Measurements from ENCODE around the gene NINJ2.

NINJ2 gene

DNA sequence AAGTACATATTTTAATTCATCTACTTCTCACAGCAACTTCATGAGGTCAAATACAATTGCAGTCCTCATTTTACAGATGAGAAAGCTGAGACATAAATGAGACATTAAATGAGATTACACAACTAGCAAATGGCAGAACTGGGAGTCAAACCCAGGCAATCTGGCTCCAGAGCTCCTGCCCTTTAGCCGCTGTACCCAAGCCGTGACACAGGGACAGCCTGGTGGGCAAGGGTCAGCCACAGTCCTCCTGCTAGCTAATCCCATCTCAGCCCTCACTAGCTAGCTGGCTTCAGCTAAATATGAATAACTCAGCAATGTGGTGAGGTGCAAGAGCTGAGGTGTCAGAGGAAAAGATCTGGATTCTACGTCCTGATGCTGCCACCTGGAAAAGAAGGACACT is 54.8 kb downstream of the NINJ2 start:
- H3K27me3 ChIP-seq = no peaks in the 10 kb centered on the region
- no peaks in the 10 kb centered on the region for H4K20me1 ChIP-seq
- H3K4me1 ChIP-seq = peaks cover 48 to 98% (median 88%) of the 10 kb centered on the region in 10 experiments
- peak overlapping the region; percentile 79 to 95 (median 92); a peak in 21 of 22 replicates for H3K27ac ChIP-seq
- no peak overlapping the region for H3K4me3 ChIP-seq
- peak overlapping the region in 10 of 11 experiments; percentile 50 to 92 (median 82); a peak in 17 of 22 replicates for H3K4me2 ChIP-seq
- H3K9ac ChIP-seq = peak overlapping the region in 4 of 11 experiments; percentile 4 to 82 (median 66); a peak in 6 of 22 replicates
- TF ChIP-seq Cebpa-rat (IDR thresholded peaks at IDR 0.05) = no peak
- H3K36me3 ChIP-seq = no peaks in the 10 kb centered on the region
- H3K9me3 ChIP-seq (replicated peaks in 1 of 11) = peaks cover 0 to 5% (median 0%) of the 10 kb centered on the region in 11 experiments; a peak in 1 of 22 replicates

DNA sequence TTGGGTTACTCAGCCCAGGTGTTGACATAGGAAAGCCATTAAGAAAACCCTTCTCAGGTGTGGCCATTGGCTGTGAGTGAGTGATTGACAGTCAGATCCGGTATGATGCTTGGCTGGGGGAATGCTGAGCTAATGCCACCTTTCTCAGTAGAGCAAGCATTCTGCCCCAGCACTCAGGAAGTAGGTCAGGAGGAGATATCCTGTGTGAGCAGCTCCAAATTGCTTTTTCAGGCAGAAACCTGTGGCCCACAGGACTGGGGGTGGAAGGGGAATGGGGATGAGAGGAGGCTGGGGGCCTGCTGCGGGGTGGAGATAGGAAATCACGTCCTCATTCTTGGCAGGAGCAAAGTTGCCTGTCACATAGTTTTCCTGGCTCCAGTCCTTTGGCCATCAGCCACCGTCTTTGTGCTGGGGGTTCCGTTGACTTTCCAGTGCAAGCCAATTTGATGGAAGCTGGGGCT is 55.7 kb downstream of the NINJ2 start:
- Histone ChIP-seq H4K20me1 (no peaks in the 10 kb centered on the region), H3K4me2 (peak overlapping the region; percentile 45 to 92 (median 81)), H3K9me3 (replicated peaks in 1 of 11) (peaks cover 0 to 5% (median 0%) of the 10 kb centered on the region in 11 experiments; a peak in 1 of 22 replicates), H3K4me1 (peaks cover 48 to 94% (median 79%) of the 10 kb centered on the region in 10 experiments), H3K27me3 (no peaks in the 10 kb centered on the region), H3K27ac (peak overlapping the region; percentile 79 to 95 (median 92); a peak in 18 of 22 replicates), H3K4me3 (no peak overlapping the region), H3K36me3 (no peaks in the 10 kb centered on the region), H3K9ac (peak overlapping the region in 1 of 11 experiments; percentile 7; a peak in 1 of 22 replicates)
- no peak for TF ChIP-seq Cebpa-rat (IDR thresholded peaks at IDR 0.05)

GRCh38 chr12:604956-605355 is 58.3 kb downstream of the NINJ2 start:
- no peak for TF ChIP-seq Cebpa-rat (IDR thresholded peaks at IDR 0.05)
- no peak overlapping the region for H3K4me3 ChIP-seq
- H4K20me1 ChIP-seq = no peaks in the 10 kb centered on the region
- H3K27ac ChIP-seq = peak overlapping the region in 4 of 11 experiments; percentile 25 to 40 (median 36); a peak in 8 of 22 replicates
- no peak overlapping the region for H3K9ac ChIP-seq
- peaks cover 0 to 5% (median 0%) of the 10 kb centered on the region in 11 experiments; a peak in 1 of 22 replicates for H3K9me3 ChIP-seq (replicated peaks in 1 of 11)
- no peaks in the 10 kb centered on the region for H3K36me3 ChIP-seq
- peaks cover 28 to 77% (median 53%) of the 10 kb centered on the region in 10 experiments for H3K4me1 ChIP-seq
- H3K4me2 ChIP-seq = peak overlapping the region in 5 of 11 experiments; percentile 34 to 92 (median 42); a peak in 10 of 22 replicates
- no peaks in the 10 kb centered on the region for H3K27me3 ChIP-seq

DNA sequence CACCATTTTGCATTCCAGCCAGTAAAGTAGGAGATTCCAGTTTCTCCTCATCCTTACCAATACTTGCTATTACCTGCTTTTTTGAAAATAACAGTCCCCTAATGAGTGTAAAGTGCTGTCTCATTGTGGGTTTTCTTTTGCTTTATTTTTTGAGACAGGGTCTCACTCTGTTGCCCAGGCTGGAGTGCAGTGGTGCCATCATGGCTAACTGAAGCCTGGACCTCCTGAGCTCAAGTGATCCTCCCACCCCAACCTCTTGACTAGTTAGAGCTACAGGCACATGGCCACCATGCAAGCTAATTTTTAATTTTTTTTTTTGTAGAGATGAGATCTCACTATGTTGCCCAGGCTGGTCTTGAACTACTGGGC is 60.6 kb downstream of the NINJ2 start:
- H3K36me3 ChIP-seq = no peaks in the 10 kb centered on the region
- H3K27me3 ChIP-seq = no peaks in the 10 kb centered on the region
- TF ChIP-seq Cebpa-rat (IDR thresholded peaks at IDR 0.05) = no peak
- H3K4me2 ChIP-seq = 0 out of 22 replicates have a peak overlapping the region, but pooled peaks of 2 of the 11 experiments have one; percentile 3 to 7
- H4K20me1 ChIP-seq = no peaks in the 10 kb centered on the region
- H3K4me1 ChIP-seq = peaks cover 15 to 64% (median 38%) of the 10 kb centered on the region in 10 experiments
- no peak overlapping the region for H3K4me3 ChIP-seq
- H3K9ac ChIP-seq = no peak overlapping the region
- H3K9me3 ChIP-seq (replicated peaks in 1 of 11) = no peaks in the 10 kb centered on the region
- no peak overlapping the region for H3K27ac ChIP-seq

DNA sequence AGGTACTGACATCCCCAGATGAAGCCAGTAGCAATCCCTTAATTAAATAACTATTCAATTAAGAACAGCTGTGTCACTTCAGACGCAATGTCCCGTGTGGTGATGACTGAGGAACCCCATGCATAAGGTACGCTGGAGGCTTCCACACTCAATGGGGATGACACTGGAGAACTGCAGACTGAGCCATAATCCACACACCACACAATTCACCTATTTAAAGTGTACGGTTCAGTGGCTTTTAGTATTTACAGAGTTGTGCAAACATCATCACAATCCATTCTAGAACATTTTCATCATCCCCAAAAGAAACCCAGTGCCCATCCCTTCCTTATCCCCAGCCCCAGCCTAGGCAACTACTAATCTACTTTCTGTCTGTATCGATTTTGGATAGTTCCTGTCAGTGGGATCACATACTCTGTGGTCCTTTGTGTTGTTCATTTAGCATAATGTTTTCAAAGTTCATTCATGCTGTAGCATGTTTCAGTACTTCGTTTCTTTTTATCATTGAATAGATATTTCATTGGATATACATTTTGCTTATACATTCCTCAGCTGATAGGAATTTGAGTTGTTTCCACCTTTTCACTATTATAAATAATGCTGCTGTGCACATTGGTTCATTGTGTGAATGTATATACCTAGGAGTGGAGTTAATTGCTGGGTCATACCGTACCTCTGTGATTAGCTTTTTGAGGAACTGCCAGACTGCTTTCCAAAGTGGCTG is 61.1 kb downstream of the NINJ2 start:
- no peak overlapping the region for H3K27ac ChIP-seq
- TF ChIP-seq Cebpa-rat (IDR thresholded peaks at IDR 0.05) = no peak
- peaks cover 14 to 64% (median 37%) of the 10 kb centered on the region in 10 experiments for H3K4me1 ChIP-seq
- H3K4me3 ChIP-seq = no peak overlapping the region
- H3K36me3 ChIP-seq = no peaks in the 10 kb centered on the region
- no peaks in the 10 kb centered on the region for H3K9me3 ChIP-seq (replicated peaks in 1 of 11)
- no peaks in the 10 kb centered on the region for H3K27me3 ChIP-seq
- H3K4me2 ChIP-seq = 0 out of 22 replicates have a peak overlapping the region, but pooled peaks of 2 of the 11 experiments have one; percentile 3 to 7
- no peak overlapping the region for H3K9ac ChIP-seq
- no peaks in the 10 kb centered on the region for H4K20me1 ChIP-seq

- Histone ChIP-seq H3K36me3 (no peaks in the 10 kb centered on the region), H3K9ac (no peak overlapping the region), H3K4me2 (no peak overlapping the region), H3K4me1 (peaks cover 12 to 49% (median 26%) of the 10 kb centered on the region in 10 experiments), H3K27me3 (no peaks in the 10 kb centered on the region), H3K9me3 (replicated peaks in 1 of 11) (peaks cover 0 to 4% (median 0%) of the 10 kb centered on the region in 11 experiments; a peak in 1 of 22 replicates), H3K27ac (no peak overlapping the region), H3K4me3 (no peak overlapping the region), H4K20me1 (no peaks in the 10 kb centered on the region)
- no peak for TF ChIP-seq Cebpa-rat (IDR thresholded peaks at IDR 0.05)
Measured at GRCh38 chr12:599756-600155, 63.5 kb downstream of the NINJ2 start.

GRCh38 chr12:597926-598568 is 65.2 kb downstream of the NINJ2 start:
- 0 out of 22 replicates have a peak overlapping the region, but pooled peaks of 1 of the 11 experiments have one; percentile 18 for H3K9ac ChIP-seq
- no peaks in the 10 kb centered on the region for H4K20me1 ChIP-seq
- H3K9me3 ChIP-seq (replicated peaks in 1 of 11) = peaks cover 0 to 4% (median 0%) of the 10 kb centered on the region in 11 experiments; a peak in 1 of 22 replicates
- TF ChIP-seq Cebpa-rat (IDR thresholded peaks at IDR 0.05) = no peak
- H3K4me3 ChIP-seq = no peak overlapping the region
- H3K27ac ChIP-seq = 0 out of 22 replicates have a peak overlapping the region, but pooled peaks of 1 of the 11 experiments have one; percentile 14
- H3K36me3 ChIP-seq = no peaks in the 10 kb centered on the region
- no peaks in the 10 kb centered on the region for H3K27me3 ChIP-seq
- peak overlapping the region; percentile 52 to 72 (median 58) for H3K4me2 ChIP-seq
- peaks cover 22 to 52% (median 31%) of the 10 kb centered on the region in 10 experiments for H3K4me1 ChIP-seq

DNA sequence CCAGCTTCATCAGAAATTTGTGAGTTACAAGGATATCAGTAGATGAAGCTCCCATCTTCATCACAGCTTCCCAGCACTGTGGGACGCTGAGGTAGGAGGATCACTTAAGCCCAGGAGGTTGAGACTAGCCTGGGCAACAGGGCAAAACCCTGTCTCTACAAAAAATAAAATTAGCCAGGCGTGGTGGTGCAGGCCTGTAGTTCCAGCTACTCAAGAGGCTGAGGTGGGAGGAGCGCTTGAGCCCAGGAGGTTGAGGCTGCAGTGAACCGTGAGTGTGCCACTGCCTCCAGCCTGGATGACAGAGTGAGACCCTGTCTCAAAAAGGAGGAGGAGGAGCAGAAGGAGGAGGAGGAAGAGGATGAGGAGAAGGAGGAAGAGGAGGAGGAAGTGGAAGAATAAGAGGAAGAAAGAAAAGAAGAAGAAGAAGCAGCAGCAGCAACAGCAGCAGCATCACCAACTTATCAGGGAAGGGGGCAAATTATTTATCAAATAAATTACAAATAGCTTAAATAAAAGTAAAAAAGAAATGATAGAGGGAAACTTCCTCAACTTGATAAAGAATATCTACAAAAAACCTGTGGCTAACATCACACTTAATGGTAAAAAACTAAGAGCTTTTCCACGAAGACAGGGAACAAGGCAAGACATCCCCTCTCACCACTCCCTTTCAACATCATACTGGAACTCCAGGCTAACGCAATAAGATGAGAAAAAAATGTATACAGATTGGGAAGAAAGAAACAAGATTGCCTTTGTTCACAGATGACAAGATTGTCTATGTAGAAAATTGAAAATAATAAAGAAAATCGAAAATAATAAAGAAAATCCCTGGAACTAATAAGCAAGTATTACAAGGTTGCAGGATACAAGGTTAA is 69.6 kb downstream of the NINJ2 start:
- Histone ChIP-seq H3K9me3 (replicated peaks in 1 of 11) (peaks cover 0 to 8% (median 0%) of the 10 kb centered on the region in 11 experiments; a peak in 4 of 22 replicates), H4K20me1 (no peaks in the 10 kb centered on the region), H3K4me3 (no peak overlapping the region), H3K27ac (peak overlapping the region in 8 of 11 experiments; percentile 9 to 83 (median 52); a peak in 13 of 22 replicates), H3K9ac (peak overlapping the region in 3 of 11 experiments; percentile 2 to 42 (median 10); a peak in 4 of 22 replicates), H3K27me3 (no peaks in the 10 kb centered on the region), H3K4me1 (peaks cover 57 to 74% (median 68%) of the 10 kb centered on the region in 10 experiments), H3K36me3 (no peaks in the 10 kb centered on the region), H3K4me2 (peak overlapping the region; percentile 44 to 97 (median 62))
- TF ChIP-seq Cebpa-rat (IDR thresholded peaks at IDR 0.05) = no peak

All from BLaER1 treated with 17β-estradiol and CSF1 and Interleukin-3, amounts not matched to agents 10 nM and 100 nM (cell line).